ENCODE measurements around the gene FMO5.
"Not testable (repeated sequence)": the region's sequence is repeated elsewhere in the genome, so short reads cannot be mapped to it uniquely, and the experiment has no call there.

FMO5 gene

DNA sequence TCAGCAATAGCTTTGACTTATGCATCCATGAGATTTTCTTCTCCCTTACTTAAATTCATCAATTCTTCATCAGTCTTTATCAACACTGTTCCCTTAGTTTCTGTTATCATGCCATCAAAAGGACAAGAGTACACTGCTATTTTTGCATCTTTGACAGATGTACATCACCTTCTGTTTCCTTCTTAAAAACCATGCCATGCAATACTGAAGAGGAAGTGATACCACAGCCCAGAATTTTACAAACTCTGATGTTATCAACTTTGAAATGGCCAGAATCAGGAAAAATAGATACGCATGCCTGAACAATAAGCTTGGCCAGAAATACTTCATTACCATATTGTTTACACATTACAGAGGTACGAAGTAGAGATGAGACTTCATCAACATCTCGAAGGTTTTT, 21.1 kb downstream of the FMO5 start:
- no peak for DNase-seq

DNA sequence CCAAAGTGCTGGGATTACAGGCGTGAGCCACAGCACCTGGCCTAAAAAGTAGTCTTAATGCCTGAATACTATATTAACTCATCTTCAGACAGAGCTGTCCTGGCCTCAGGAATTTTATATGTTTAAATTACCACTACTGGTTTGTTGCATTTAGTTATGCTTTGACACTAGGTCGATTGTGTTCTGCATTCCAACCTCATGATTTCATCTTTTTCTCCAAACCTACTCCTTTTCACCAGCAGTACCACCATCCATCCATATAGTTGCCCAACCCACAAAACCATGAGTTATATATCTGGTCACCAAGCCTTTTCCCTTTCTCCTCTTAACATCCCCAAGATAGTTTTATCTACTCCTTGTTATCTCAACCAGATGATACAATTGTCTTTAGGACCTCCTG, 22.6 kb downstream of the FMO5 start:
- DNase-seq: no peak

DNA sequence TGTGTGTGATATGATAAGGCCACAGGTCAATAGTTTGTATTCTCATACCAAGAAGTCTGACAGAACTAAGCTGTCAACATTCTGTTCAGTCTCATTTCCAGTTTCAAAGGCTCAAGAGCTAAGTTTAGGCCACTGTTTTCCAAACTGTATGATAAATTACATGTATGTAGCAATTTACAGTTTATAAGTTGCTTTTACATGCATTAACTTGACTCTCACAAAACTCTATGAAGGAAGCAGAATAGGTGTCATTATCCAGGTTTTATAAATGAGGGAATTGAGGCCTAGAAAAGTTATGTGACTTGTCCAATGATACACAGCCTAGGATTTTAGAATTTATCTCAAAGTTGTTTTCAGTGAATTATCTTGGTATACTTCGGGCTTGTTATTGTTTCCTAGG, 23.4 kb downstream of the FMO5 start:
- no peak for DNase-seq

DNA sequence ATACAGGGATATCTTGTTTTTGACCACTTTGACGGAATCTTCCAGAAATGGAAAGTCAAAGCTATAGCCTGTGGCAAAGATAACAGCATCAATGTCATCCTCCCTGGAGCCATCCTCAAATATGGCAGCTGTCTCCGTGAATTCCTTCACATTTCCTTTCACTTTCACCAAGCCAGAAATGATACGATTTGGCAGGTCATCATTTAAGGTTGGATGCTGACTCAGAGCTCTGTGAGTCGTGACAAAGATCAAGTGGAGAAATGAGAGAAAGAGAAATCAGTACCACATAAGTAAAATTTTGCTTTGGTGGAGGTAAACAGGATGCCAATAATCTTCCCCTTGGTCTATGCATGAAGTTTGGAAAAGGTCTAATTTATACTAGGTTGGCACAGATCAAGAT, 23.9 kb downstream of the FMO5 start:
- DNase-seq: no peak

DNA sequence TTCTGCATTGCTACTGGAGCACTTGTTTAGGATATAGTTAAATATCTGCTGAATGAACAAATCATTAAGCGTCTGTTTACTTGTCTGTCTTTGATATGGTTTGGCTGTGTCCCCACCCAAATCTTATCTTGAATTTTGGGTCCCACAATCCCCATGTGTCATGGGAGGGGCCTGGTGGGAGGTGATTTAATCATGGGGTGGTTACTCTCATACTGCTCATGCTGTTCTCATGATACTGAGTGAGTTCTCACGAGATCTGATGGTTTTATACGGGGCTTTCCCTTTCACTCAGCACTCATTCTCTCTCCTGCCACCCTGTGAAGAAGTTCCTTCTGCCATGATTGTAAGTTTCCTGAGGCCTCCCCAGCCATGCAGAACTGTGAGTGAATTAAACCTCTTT, 27.8 kb downstream of the FMO5 start:
- DNase-seq: not testable (repeated sequence)

DNA sequence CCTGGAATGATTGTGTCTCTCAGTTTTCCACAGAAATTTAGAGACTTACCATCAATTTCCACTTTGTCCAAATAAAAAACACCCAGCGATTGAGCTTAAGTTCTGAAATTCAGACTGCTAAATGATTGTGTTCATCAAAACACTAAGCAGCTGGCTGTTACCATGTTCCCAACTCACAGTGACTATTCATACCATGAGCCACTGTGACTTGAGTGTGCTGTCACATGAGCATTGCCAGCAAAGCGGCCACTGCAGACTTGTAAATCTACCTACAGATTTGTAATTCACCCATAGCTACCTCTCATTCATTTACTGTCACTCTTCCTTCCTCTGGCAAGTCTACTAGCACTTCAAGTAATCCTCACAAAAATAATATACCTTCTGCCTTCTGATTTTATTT, 35.6 kb downstream of the FMO5 start:
- no peak for DNase-seq

DNA sequence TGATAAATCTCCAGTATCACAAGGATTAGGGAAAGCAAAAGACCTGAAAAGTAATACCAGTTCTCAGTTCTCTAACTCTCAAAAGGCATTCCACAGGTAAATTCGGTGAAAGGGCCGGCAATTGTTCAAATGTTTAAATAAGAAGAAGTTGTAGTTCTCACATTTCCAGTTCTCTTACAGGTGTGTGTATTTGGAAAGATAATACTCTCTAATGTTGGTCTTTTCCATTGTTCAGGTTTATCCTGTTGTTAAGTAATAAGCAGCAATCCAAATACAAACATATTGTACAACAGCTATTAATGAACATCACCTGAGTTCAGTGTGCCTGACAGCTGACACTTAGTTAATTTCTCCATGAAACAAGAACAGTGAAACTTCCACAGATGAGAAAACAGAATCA, 39.7 kb downstream of the FMO5 start:
- no peak for DNase-seq

DNA sequence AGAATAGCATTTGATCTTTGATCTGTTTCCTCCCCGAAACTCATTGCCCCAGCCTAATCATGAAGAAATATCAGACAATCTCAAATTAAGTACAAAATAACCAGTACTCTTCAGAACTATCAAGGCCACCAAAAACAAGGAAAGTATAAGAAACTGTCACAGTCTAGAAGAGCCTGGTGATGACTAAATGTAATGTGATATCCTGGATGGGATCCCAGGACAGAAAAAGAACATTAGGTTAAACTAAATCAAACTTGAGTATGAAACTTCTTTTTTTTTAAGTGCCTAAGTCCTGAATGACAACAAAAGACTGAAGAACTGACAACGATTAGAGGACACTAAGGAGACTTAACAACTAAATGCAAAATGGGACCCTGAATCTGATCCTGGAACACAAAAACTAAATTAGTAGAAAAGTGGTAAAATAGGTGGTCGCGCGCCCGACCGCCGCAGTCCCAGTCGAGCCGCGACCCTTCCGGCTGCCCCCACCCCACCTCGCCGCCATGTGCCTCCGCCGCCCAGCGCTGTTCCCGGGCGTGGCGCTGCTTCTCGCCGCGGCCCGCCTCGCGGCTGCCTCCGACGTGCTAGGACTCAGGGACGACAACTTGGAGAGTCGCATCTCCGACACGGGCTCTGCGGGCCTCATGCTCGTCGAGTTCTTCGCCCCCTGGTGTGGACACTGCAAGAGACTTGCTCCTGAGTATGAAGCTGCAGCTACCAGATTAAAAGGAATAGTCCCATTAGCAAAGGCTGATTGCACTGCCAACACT, 47.3 kb downstream of the FMO5 start:
- no peak for DNase-seq

DNA sequence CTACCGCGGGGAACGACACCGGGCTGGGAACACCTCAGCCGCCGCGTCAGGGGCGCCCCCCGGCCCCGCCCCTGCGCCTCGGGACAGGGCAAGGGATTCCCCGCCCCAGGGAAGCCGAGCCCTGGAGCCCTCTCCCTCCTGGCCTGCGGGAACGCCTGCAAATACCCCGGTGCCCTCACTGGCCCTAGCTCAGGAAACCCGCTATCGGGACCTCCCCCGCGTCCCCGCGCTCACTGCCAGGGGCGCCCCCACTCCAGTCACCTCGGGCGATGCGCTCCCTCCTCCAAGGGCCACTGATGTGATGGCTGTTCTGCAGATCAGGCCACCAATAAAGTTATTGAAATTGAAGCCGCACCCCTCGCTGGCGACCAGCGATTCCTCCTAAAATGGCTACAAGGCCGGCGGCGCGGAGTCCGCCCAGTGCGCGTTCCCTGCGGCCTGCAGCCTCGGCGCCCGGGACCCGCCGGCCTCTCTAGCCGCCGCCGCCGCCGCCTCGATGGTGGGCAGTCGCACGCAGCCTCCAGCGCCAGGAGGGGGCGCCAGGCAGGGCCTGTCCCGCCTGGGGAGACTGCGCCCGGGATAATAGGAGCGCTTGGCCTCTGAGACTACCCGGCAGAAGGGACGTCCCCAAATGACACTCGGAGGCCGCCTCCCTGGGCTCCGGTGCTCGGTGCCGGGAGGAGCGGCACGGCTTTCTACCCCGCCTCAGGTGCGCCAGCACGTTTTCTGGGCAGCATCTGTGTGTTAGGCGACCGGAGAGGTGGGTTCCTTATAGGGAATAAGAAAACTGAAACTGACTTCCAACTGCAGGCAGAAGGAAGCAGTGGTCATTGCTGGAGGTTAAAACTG, 52.7 kb downstream of the FMO5 start, which contains the start of gene PRKAB2:
PRKAB2 (minus strand) TSS at position 303 of the 849 bp plus-strand sequence. CDS start 326 bp downstream, outside the sequence.
- peak; percentile 84 to 91 for DNase-seq

DNA sequence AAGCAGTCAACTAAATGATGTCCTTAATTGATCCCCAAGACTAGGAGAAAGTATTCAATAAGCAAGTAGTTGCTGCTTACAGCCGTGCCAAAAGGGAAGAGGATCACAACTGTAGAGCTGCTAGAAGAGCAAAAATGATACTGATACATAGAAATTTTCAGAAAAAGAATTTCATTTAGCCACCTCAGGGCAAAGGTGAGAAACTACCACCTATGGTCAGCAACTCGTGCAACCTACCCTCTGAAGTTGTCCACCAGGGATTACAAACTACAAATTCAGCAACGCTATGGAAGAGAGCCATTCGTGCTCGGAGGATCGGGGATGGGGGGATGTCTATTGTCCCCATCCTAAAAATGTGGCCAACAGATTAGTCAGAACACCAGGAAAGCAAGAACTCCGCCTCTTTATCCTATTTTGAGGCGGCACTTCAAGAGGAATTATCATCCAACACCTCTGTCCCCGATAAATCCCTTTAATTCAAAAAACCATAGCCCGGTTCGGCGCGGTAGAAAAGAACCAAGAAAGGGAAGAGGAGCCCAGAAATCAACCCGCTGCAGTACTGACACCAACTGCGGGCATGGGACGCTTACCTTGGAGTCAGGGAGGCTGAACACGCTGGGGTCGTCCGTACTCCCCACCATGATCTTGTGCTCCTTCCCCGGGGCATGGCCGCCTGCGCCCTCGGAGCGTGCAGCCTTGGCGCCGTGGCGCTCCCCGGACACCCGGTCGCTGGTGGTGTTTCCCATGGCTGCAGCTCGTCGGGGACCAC, 53.6 kb downstream of the FMO5 start:
- DNase-seq: no peak

DNA sequence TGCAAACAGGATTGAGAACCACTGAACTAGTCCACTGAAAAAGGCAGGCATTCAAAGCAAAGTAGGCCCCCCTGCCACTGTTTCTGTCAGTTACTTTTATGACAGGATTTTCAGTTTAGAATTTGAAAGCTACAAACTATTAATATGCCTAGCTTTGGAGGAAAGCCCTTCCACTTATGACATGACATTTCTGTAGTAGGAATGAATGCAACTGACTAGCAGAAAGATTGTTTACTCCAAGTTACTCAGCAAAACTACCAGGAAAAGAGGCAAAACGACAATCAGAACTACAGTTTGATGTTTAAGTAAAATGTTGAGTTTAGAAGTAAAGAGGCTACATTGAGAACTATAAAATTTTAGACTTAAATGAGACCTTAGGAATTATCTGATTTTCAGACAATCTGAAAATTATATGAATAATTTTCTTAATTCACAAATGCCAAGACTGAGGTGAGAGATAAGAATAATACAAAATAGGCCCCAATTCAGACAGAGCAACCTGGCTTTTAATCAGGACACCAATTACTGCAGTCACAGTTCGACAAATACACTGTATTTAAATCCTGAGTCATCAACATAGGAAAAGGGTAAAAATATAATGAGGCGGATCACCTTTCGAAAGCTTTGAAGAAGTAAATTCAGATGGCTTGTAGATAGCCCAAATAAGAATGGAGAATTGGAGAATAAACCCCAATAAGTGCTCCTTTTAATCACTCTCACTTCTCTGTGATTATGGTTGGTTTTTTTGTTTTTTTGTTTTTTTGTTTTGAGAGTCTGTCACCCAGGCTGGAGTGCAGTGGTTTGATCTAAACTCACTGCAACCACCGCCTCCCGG, 55.1 kb downstream of the FMO5 start:
- DNase-seq: no peak

DNA sequence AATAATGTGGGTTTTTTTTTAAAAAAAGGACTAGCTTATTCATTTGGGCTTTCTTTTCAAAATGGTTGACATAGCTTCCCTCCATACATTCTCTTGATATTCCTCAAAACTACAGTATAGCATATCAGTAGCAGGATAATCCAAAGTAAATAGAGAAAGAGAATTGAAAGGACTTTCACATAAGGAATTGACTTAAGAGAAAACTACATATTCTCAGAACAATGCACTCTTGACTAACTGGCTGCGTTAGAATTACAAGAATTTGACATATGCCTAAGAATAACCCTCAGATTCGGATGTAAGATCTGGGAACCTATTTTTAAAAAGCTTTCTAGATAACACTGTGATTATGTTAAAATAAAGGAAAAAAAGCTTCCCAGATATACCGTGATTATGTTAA, 56.0 kb downstream of the FMO5 start:
- DNase-seq: no peak

DNA sequence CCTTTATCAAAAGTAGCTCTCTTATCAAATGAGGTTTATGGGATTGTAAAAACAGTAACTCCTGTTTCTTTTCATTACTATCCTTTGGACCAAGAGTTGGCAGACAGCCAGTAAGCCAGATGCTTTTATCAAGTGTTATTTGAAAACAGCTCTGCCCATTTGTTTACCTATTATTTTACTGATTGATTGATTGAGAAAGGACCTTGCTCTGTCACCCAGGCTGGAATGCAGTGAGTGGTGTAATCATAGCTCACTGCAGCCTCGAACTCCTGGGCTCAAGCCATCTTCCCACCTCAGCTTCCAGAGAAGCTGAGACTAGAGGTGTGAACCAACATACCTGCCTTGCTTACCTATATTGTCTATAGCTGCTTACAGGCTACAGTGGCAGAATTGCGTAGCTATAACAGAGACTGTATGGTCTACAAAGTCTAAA, 56.5 kb downstream of the FMO5 start:
- no peak for DNase-seq

DNA sequence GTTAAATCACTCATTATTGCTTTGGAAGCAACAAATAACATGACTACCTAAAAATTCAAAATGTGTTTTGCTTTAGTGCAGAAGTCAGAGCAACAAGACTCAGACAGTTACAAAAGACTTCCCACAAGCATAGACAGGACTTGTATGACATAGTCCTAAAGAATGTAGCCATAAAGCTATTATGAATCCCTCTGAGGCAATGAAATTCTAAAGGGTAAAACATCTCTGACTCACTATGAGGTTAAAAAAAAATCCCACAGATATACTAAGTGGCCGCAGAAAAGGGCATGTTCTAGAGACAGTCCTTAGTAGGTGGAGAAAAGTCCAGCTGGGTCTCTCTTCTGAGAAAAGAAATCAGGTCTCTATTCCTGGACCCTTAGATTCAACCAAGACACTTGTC, 57.8 kb downstream of the FMO5 start:
- no peak for DNase-seq

DNA sequence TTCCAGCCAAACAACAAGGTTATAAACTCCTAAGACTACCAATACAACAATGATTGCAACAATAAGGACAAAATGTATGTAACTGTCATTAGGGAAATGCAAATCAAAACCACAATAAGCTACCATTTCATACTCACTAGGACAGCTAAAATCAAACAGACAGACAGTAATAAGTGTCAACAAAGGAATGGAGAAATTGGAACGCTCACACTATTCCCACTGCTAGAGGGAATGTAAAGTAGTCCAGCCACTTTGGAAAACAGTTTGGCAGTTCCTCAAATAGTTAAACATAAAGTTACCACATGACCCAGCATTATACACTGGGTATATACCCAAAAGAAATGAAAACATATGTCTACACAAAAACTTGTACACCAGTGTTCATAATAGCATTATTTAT, 62.1 kb downstream of the FMO5 start:
- no peak for DNase-seq

DNA sequence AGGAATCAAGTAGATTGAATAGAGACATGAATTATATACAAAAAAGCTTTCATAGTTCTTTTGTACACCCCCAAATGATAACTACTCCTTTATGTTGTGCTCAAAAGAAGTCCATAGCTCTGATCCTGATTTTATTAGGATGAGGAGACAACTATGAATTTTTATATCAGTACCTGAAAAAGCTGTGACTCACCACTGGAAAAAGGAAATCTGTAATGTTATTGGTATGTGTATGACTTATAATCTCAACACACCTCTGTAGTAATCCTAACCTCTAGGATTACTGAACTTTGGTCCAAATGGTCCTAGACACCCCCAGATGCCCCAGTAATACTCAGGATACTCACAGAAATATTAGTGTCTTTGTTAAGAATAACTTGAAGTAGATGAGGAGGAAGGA, 63.0 kb downstream of the FMO5 start:
- no peak for DNase-seq

DNA sequence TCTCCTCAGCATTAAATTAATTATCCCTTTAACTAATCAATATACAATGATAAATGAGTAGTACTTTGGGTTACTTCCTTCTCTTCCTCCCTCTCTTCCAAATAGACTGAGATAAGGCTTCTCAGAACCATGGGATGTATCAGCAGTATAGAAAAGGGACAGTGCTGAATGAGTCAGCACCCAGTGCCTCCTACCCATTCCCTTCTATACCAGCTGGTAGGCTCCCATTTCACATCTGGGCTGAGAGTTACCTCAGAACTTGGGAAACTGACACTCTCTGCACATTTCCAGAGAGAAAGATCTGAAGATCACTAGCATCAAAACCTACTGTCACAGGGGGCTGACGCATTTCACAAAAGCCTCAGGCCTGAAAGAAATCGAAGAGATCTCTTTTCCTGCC, 68.0 kb downstream of the FMO5 start:
- not testable (repeated sequence) for DNase-seq

DNA sequence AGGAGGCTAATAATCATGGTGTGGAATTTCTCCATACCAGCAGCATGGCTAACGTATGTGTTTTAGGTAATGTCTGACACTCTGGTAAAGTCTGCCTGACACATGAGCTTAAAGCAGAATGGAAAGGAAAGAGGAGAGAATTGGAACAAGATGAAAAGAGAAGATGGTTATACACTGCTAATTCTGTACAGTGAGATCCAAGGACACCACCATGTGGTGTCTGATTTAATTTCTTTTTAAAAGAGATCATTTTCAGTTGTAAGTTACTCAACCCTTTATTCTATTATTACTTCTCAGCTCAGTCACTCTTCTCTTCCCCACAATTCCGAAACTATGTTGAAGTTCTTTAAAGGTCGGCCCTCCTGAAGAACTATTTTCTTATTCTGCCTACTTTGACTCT, 68.5 kb downstream of the FMO5 start:
- no peak for DNase-seq

DNA sequence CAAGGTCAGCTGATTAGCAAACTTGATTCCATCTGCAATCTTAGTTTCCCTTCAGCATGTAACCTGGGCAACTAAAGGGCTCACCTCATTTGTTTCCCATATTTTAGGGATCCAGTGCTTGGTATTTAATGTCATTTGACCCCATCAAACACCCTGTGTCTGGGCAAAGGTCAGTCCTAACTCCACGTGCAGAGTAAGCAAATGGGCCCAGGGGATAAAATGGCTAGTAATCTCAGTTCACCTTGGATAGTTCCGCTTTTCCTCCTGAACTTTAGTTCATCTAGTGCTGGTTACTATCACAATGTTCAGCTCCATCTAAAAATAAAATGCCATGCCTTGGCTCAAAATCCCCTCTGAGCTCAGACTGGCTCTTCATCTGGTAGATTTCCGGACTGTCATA, 72.4 kb downstream of the FMO5 start:
- DNase-seq: no peak

DNA sequence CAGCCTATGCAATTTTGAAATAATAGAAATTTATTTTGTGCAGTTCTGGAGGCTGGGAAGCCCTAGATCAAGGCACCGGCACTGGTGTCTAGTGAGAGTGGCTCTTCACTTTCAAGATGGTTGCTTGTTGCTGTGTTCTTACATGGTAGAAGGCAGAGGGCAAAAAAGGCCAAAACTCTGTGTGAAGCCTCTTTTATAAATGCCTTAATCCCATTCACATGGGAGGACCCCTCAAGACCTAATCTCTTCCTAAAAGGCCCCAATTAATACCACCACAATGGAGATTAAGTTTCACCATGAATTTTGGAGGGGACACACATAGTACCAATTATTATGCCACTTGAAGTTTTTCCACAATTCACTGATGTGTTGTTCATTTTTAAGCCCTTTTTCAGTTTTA, 73.9 kb downstream of the FMO5 start:
- no peak for DNase-seq

DNA sequence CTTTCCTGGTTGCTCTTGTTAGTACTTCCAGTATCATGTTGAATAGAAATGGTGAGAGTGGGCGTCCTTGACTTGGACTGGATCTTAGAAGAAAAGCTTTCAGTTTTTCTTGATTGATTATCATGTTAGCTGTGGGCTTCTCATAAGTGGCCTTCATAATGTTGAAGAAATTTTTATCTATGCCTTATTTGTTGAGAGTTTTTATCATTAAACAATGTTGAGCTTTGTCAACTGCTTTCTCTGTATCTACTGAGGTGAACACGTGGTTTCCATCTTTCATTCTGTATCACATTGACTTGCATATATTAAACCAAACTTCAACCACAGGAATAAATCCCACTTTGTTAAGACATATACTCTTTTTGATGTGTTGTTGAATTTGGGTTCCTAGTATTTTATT, 82.3 kb downstream of the FMO5 start:
- no peak for DNase-seq
